SK-N-SH (cell line): ENCODE data around the gene RHBG. TPM values are rescaled to one million over a fixed set of nuclear protein-coding genes. Genes with fewer than 3 reads are reported as not detected.

Experiments used
- CTCF ChIA-PET: fragments of 300-600, 350-600 bp; formaldehyde crosslinking; extraction: SDS; loops from one replicate; lab custom pipeline; 2021; lab: Yijun Ruan, JAX
- POLR2A ChIA-PET: fragments of 350-600 bp; sonication (Branson Sonifier 250); formaldehyde crosslinking; extraction: SDS; loops from one replicate; lab custom pipeline; 2020; ENCODE audit warnings: antibody characterized with exemption, inconsistent platforms; lab: Yijun Ruan, JAX
- DNase-seq: peaks from one replicate; pipeline ENCODE4 v3.0.0; 2012
- H2AFZ ChIP-seq: fragments of 200-600 bp; sonication (generic); 2 replicates; pipeline ENCODE4 v1.8.1; 2016; ENCODE audit warnings: antibody characterized with exemption, mild to moderate bottlenecking, low read depth
- H3F3A ChIP-seq: fragments of 200-600 bp; sonication (generic); replicated peaks from 2 replicates; pipeline ENCODE3; 2016; ENCODE audit warnings: antibody characterized with exemption, mild to moderate bottlenecking; ENCODE audit not compliant: insufficient read depth
- H3K27ac ChIP-seq, 2 experiments: fragments of 200-500 bp in 1 of 2; fragments of 200-600 bp in 1 of 2; sonication (Bioruptor generic) in 1 of 2; sonication (generic), shearing (Covaris generic) in 1 of 2; 2 replicates each; pipeline versions ENCODE4 v1.5.1 to v1.6.1; 2014 to 2016; ENCODE audit warnings: low read depth in 2 of 2, inconsistent platforms in 1 of 2, low read length in 1 of 2, mild to moderate bottlenecking in 1 of 2, mixed read lengths in 1 of 2
- H3K27me3 ChIP-seq: fragments of 200-600 bp; sonication (generic), shearing (Covaris generic); 2 replicates; pipeline ENCODE4 v1.6.1; 2016; ENCODE audit warnings: mixed run types; ENCODE audit not compliant: insufficient read depth
- H3K36me3 ChIP-seq, 2 experiments: fragments of 200-500 bp in 1 of 2; fragments of 200-600 bp in 1 of 2; sonication (Bioruptor generic) in 1 of 2; sonication (generic) in 1 of 2; replicated peaks in 1 of 2; 2 replicates each; pipeline versions ENCODE3 to v1.5.1; 2014 to 2016; ENCODE audit warnings: low read length in 1 of 2, mild to moderate bottlenecking in 1 of 2; ENCODE audit not compliant: insufficient read depth in 2 of 2, control insufficient read depth in 1 of 2
- H3K4me1 ChIP-seq, 2 experiments: fragments of 200-500 bp in 1 of 2; fragments of 200-600 bp in 1 of 2; sonication (Bioruptor generic) in 1 of 2; sonication (generic), shearing (Covaris generic) in 1 of 2; 2 replicates each; pipeline versions ENCODE4 v1.5.1 to v1.6.1; 2014 to 2016; ENCODE audit warnings: low read depth in 1 of 2, low read length in 1 of 2, mixed run types in 1 of 2; ENCODE audit not compliant: insufficient read depth in 2 of 2, control insufficient read depth in 1 of 2
- H3K4me2 ChIP-seq: fragments of 200-600 bp; sonication (generic), shearing (Covaris generic); 2 replicates; pipeline ENCODE4 v1.6.1; 2017; ENCODE audit warnings: mixed run types
- H3K4me3 ChIP-seq, 2 experiments: fragments of 200-500 bp in 1 of 2; fragments of 200-600 bp in 1 of 2; sonication (Bioruptor generic) in 1 of 2; sonication (generic), shearing (Covaris generic) in 1 of 2; 2 replicates each; pipeline versions ENCODE4 v1.5.1 to v1.8.1; 2014 to 2016; ENCODE audit warnings: low read depth in 2 of 2, inconsistent platforms in 1 of 2, low read length in 1 of 2, mild to moderate bottlenecking in 1 of 2, mixed read lengths in 1 of 2, moderate library complexity in 1 of 2
- H3K79me2 ChIP-seq: fragments of 200-600 bp; sonication (generic); 2 replicates; pipeline ENCODE4 v1.8.1; 2017; ENCODE audit warnings: mild to moderate bottlenecking; ENCODE audit not compliant: insufficient read depth
- H3K9ac ChIP-seq: fragments of 200-600 bp; sonication (generic); 2 replicates; pipeline ENCODE4 v1.6.1; 2017; ENCODE audit warnings: mixed run types
- H3K9me2 ChIP-seq: fragments of 200-600 bp; sonication (generic); 2 replicates; pipeline ENCODE4 v1.6.1; 2017; ENCODE audit warnings: mixed run types
- H3K9me3 ChIP-seq: fragments of 200-600 bp; sonication (generic); 2 replicates; pipeline ENCODE4 v1.6.1; 2017; ENCODE audit warnings: mixed run types, mild to moderate bottlenecking, moderate library complexity
- H4K20me1 ChIP-seq: fragments of 200-600 bp; sonication (generic); 2 replicates; pipeline ENCODE4 v1.6.1; 2017; ENCODE audit warnings: mild to moderate bottlenecking, mixed run types; ENCODE audit not compliant: insufficient read depth
- ELF1 ChIP-seq: IDR thresholded peaks from 2 replicates; pipeline ENCODE4 v1.4.0; 2012
- FOSL2 ChIP-seq: IDR thresholded peaks from 2 replicates; pipeline ENCODE4 v1.4.0; 2012; ENCODE audit warnings: low read depth, mild to moderate bottlenecking, moderate library complexity, borderline replicate concordance
- FOXJ3 ChIP-seq: sonication (generic); formaldehyde crosslinking; IDR thresholded peaks from 2 replicates; pipeline ENCODE4 v1.5.1; 2020; ENCODE audit warnings: mild to moderate bottlenecking, missing genetic modification reagents
- FOXM1 ChIP-seq: IDR thresholded peaks from 2 replicates; pipeline ENCODE4 v1.4.0; 2012; ENCODE audit warnings: low read depth, mild to moderate bottlenecking
- MXI1 ChIP-seq: IDR thresholded peaks from 2 replicates; pipeline ENCODE4 v1.6.1; 2012; ENCODE audit warnings: mild to moderate bottlenecking, low read depth, low read length, improper control_type of control experiment
- PBX3 ChIP-seq: IDR thresholded peaks from 2 replicates; pipeline ENCODE4; 2012
- POLR2AphosphoS5 ChIP-seq: IDR thresholded peaks from 2 replicates; pipeline ENCODE4 v1.6.1; 2012; ENCODE audit warnings: low read depth, low read length
- RAD21 ChIP-seq: IDR thresholded peaks from 2 replicates; pipeline ENCODE4 v1.6.1; 2012; ENCODE audit warnings: mild to moderate bottlenecking, low read length
- RCOR1 ChIP-seq: fragments of 150-350 bp; IDR thresholded peaks from 2 replicates; pipeline ENCODE4 v1.6.1; 2017; ENCODE audit warnings: antibody characterized with exemption, low read length
- RFX5 ChIP-seq: IDR thresholded peaks from 2 replicates; pipeline ENCODE4 v1.6.1; 2012; ENCODE audit warnings: mild to moderate bottlenecking, improper control_type of control experiment, low read length
- SMC3 ChIP-seq: IDR thresholded peaks from 2 replicates; pipeline ENCODE4 v1.6.1; 2012; ENCODE audit warnings: low read depth, low read length, improper control_type of control experiment
- TAF1 ChIP-seq: IDR thresholded peaks from 2 replicates; pipeline ENCODE4 v1.6.1; 2012; ENCODE audit warnings: low read depth, mild to moderate bottlenecking, low read length, moderate library complexity, borderline replicate concordance
- USF2 ChIP-seq: fragments of 150-350 bp; IDR thresholded peaks from 2 replicates; pipeline ENCODE4 v1.6.1; 2017; ENCODE audit warnings: antibody characterized with exemption, low read length, low read depth, borderline replicate concordance
- WGBS: methylation state at CpG from one replicate; pipeline ENCODE4 v1.1.6; 2017; ENCODE audit warnings: low lambda C conversion rate; 5-methylcytosine and 5-hydroxymethylcytosine counted together
- polyA plus RNA-seq, 3 experiments: library from polyadenylated mRNA; depleted of rRNA; stranded (reverse); fragments of >200 nt; gene quantifications; 2 replicates each; pipeline ENCODE4 v1.2.3, GENCODE V29; 2012
- small RNA-seq, 7 experiments: library from RNA; depleted of rRNA; stranded (forward); fragments of <200 nt; gene quantifications; one replicate each; pipeline ENCODE3, GENCODE V24; 2012
- TF ChIP-seq, protein P1 (sequence below): IDR thresholded peaks from 2 replicates; pipeline ENCODE4 v1.6.1; 2012; ENCODE audit warnings: mild to moderate bottlenecking, low read depth, low read length, moderate library complexity

Gene RHBG
- polyA plus RNA-seq, 1 of the 3 experiments (the other 2 are of a cell fraction), result 0.18 TPM

DNA sequence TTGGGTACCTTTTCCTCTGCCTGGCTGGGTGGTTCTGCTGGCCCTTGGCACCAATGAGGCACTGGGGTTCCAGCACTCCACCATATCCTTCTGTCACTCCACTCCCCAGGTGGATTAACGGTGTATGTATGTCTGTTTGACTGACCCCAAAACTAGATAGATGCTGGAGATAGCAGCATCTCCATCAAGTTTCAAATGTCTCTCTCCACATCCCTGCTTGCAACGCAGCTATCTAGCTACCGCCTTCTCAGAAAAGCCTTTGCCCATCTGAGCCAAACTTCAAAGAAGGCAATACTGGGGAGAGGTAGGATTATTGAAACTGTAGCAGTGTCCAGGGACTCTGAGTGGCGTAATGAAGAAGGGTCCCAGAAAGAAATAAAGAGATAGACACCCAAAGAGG lies 64.0 kb downstream of the RHBG start:
- no peak overlapping the region for H2AFZ ChIP-seq
- H3K9me3 ChIP-seq, result no peaks in the 10 kb centered on the region
- WGBS, result 59% methylated on average over 4 of the region's 4 CpGs
- no peak for DNase-seq
- no peak overlapping the region for H3K9ac ChIP-seq
- H3K9me2 ChIP-seq, result no peaks in the 10 kb centered on the region
- H3K4me3 ChIP-seq, result no peak overlapping the region
- H3K4me1 ChIP-seq, result no peaks in the 10 kb centered on the region; a peak in 1 of 4 replicates
- no peaks in the 10 kb centered on the region for H3F3A ChIP-seq
- peaks cover 76% of the 10 kb centered on the region for H3K27me3 ChIP-seq
- H3K4me2 ChIP-seq, result no peak overlapping the region
- H3K36me3 ChIP-seq, result no peaks in the 10 kb centered on the region
- POLR2A ChIA-PET, result no interaction called here
- no peaks in the 10 kb centered on the region for H4K20me1 ChIP-seq
- TF ChIP-seq FOSL2, result no peak
- TF ChIP-seq TAF1, result no peak
- no peak overlapping the region for H3K27ac ChIP-seq
- CTCF ChIA-PET, result interaction anchor here (1.0 to 29.5 kb wide), 7 partner anchors 9 to 256 kb away, joined by 3 to 412 read pairs (median 5); no protein-coding TSS in a partner anchor
- no peaks in the 10 kb centered on the region for H3K79me2 ChIP-seq

- POLR2A ChIA-PET, result no interaction called here
- Histone ChIP-seq H3K4me3 (no peak overlapping the region), H3K27me3 (peaks cover 70% of the 10 kb centered on the region), H3K4me2 (no peak overlapping the region), H3K9ac (no peak overlapping the region), H3F3A (no peaks in the 10 kb centered on the region), H2AFZ (no peak overlapping the region), H3K4me1 (no peaks in the 10 kb centered on the region; a peak in 1 of 4 replicates)
- DNase-seq, result no peak
- 89% methylated on average over 1 of the region's 1 CpG for WGBS
- TF ChIP-seq ELF1, result no peak
- TF ChIP-seq FOXJ3, result no peak
- no peak for TF ChIP-seq PBX3
- TF ChIP-seq, protein P1, sequence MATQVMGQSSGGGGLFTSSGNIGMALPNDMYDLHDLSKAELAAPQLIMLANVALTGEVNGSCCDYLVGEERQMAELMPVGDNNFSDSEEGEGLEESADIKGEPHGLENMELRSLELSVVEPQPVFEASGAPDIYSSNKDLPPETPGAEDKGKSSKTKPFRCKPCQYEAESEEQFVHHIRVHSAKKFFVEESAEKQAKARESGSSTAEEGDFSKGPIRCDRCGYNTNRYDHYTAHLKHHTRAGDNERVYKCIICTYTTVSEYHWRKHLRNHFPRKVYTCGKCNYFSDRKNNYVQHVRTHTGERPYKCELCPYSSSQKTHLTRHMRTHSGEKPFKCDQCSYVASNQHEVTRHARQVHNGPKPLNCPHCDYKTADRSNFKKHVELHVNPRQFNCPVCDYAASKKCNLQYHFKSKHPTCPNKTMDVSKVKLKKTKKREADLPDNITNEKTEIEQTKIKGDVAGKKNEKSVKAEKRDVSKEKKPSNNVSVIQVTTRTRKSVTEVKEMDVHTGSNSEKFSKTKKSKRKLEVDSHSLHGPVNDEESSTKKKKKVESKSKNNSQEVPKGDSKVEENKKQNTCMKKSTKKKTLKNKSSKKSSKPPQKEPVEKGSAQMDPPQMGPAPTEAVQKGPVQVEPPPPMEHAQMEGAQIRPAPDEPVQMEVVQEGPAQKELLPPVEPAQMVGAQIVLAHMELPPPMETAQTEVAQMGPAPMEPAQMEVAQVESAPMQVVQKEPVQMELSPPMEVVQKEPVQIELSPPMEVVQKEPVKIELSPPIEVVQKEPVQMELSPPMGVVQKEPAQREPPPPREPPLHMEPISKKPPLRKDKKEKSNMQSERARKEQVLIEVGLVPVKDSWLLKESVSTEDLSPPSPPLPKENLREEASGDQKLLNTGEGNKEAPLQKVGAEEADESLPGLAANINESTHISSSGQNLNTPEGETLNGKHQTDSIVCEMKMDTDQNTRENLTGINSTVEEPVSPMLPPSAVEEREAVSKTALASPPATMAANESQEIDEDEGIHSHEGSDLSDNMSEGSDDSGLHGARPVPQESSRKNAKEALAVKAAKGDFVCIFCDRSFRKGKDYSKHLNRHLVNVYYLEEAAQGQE, result no peak
- no peak for TF ChIP-seq FOSL2
- no peak for TF ChIP-seq POLR2AphosphoS5
- TF ChIP-seq RCOR1, result no peak
- TF ChIP-seq RAD21, result no peak
- TF ChIP-seq SMC3, result no peak
- no peak for TF ChIP-seq FOXM1
- no peak for TF ChIP-seq RFX5
- no peak for TF ChIP-seq MXI1
- no peak for TF ChIP-seq USF2
- TF ChIP-seq, all 33 proteins: peak for 0
- Histone ChIP-seq H4K20me1 (no peaks in the 10 kb centered on the region), H3K36me3 (no peaks in the 10 kb centered on the region), H3K9me2 (no peaks in the 10 kb centered on the region), H3K79me2 (no peaks in the 10 kb centered on the region), H3K9me3 (no peaks in the 10 kb centered on the region), H3K27ac (no peak overlapping the region)
- CTCF ChIA-PET, result interaction anchor here (1.0 to 29.5 kb wide), 5 partner anchors 10 to 61 kb away, joined by 3 to 412 read pairs (median 25); no protein-coding TSS in a partner anchor
Measured at GRCh38 chr1:156433602-156434001, 64.6 kb downstream of the RHBG start.

Small RNA genes within 50 kb of the gene (small RNA-seq; reads per million reads assigned to genes)
- 0 to 0.06 (median 0) reads per million in 7 experiments for gene MIR9-1

Other genes starting within 250 kb of the RHBG start
- gene SEMA4A, start 215.6 kb upstream of the RHBG start, polyA plus RNA-seq (2012; rRNA removed), result 1.3 and 2.3 TPM in 2 replicates
- 28.5 and 40.2 TPM in 2 replicates for gene SLC25A44, start 175.1 kb upstream of the RHBG start, polyA plus RNA-seq (2012; rRNA removed)
- 72.5 and 89.5 TPM in 2 replicates for gene PMF1, start 156.2 kb upstream of the RHBG start, polyA plus RNA-seq (2012; rRNA removed)
- 0.96 and 1.1 TPM in 2 replicates for gene BGLAP, start 127.0 kb upstream of the RHBG start, polyA plus RNA-seq (2012; rRNA removed)
- gene PAQR6, start 121.2 kb upstream of the RHBG start, polyA plus RNA-seq (2012; rRNA removed), result 2.4 and 3.5 TPM in 2 replicates
- gene SMG5, start 86.4 kb upstream of the RHBG start, polyA plus RNA-seq (2012; rRNA removed), result 21.3 and 28.2 TPM in 2 replicates
- gene TMEM79, start 84.9 kb upstream of the RHBG start, polyA plus RNA-seq (2012; rRNA removed), result 4.2 and 4.5 TPM in 2 replicates
- gene GLMP, start 73.5 kb upstream of the RHBG start, polyA plus RNA-seq (2012; rRNA removed), result 40.5 and 41.7 TPM in 2 replicates
- gene VHLL, start 69.9 kb upstream of the RHBG start, polyA plus RNA-seq (2012; rRNA removed), result not detected in 2 replicates
- 295 and 359 TPM in 2 replicates for gene CCT3, start 30.9 kb upstream of the RHBG start, polyA plus RNA-seq (2012; rRNA removed)
- 1.5 TPM in 2 replicates for gene TSACC, start 30.7 kb upstream of the RHBG start, polyA plus RNA-seq (2012; rRNA removed)
- 14.3 and 16.0 TPM in 2 replicates for gene MEF2D, start 131.6 kb downstream of the RHBG start, polyA plus RNA-seq (2012; rRNA removed)
- 14.4 and 15.6 TPM in 2 replicates for gene IQGAP3, start 203.4 kb downstream of the RHBG start, polyA plus RNA-seq (2012; rRNA removed)
- gene TTC24, start 210.5 kb downstream of the RHBG start, polyA plus RNA-seq (2012; rRNA removed), result not detected in 2 replicates
- 68.5 and 98.4 TPM in 2 replicates for gene NAXE, start 222.6 kb downstream of the RHBG start, polyA plus RNA-seq (2012; rRNA removed)
- gene GPATCH4, start 232.3 kb downstream of the RHBG start, polyA plus RNA-seq (2012; rRNA removed), result 36.6 and 46.8 TPM in 2 replicates